SU-DHL-6 (cell line): ENCODE measurements around the gene SOHLH2.

ENCODE experiments used
- H2AFZ ChIP-seq: fragments of 200-600 bp; sonication (generic); 2 replicates; pipeline ENCODE4 v1.6.1; 2014; ENCODE audit warnings: low read depth, mild to moderate bottlenecking, moderate library complexity, mixed read lengths, antibody characterized with exemption, low read length; ENCODE audit not compliant: severe bottlenecking
- H3F3A ChIP-seq: fragments of 200-600 bp; shearing (Covaris generic); 2 replicates; pipeline ENCODE4 v1.6.0; 2016; ENCODE audit warnings: antibody characterized with exemption, mild to moderate bottlenecking; ENCODE audit not compliant: insufficient read depth
- H3K27ac ChIP-seq: fragments of 200-600 bp; sonication (generic); 2 replicates; pipeline ENCODE4 v1.5.1; 2016; ENCODE audit warnings: low read depth, mild to moderate bottlenecking, low read length, moderate library complexity, mixed read lengths
- H3K27me3 ChIP-seq: fragments of 200-600 bp; sonication (generic), shearing (Covaris generic); 2 replicates; pipeline ENCODE4 v1.6.0; 2014; ENCODE audit warnings: mild to moderate bottlenecking, low read length
- H3K36me3 ChIP-seq: fragments of 200-600 bp; sonication (generic); 2 replicates; pipeline ENCODE4 v1.6.1; 2014; ENCODE audit warnings: mild to moderate bottlenecking, low read length, mixed read lengths
- H3K4me2 ChIP-seq: fragments of 300-600, 200-600 bp; shearing (Covaris generic), sonication (generic); 2 replicates; pipeline ENCODE4 v1.6.0; 2014; ENCODE audit warnings: low read length, low read depth, mild to moderate bottlenecking; ENCODE audit not compliant: poor library complexity, severe bottlenecking
- H3K4me3 ChIP-seq: fragments of 200-600 bp; sonication (generic); 2 replicates; pipeline ENCODE4 v1.5.1; 2014; ENCODE audit warnings: antibody characterized with exemption, low read length, mild to moderate bottlenecking, mixed read lengths; ENCODE audit not compliant: insufficient read depth, poor library complexity, severe bottlenecking
- H3K79me2 ChIP-seq: fragments of 200-600 bp; sonication (generic); 2 replicates; pipeline ENCODE4 v1.6.1; 2014; ENCODE audit warnings: mild to moderate bottlenecking, low read length, moderate library complexity; ENCODE audit not compliant: insufficient read depth
- H3K9ac ChIP-seq: fragments of 200-600 bp; sonication (generic); 2 replicates; pipeline ENCODE4 v1.7.0; 2014; ENCODE audit warnings: mild to moderate bottlenecking, low read length
- H3K9me2 ChIP-seq: fragments of 200-600 bp; sonication (generic); replicated peaks from 2 replicates; pipeline ENCODE4 v1.6.1; 2014; ENCODE audit warnings: low read length; ENCODE audit not compliant: insufficient read depth
- H3K9me3 ChIP-seq: fragments of 200-600 bp; sonication (generic); 2 replicates; pipeline ENCODE4 v1.6.1; 2014; ENCODE audit warnings: low read length, mixed read lengths; ENCODE audit not compliant: insufficient read depth
- H4K20me1 ChIP-seq: fragments of 200-600 bp; sonication (generic); 2 replicates; pipeline ENCODE4 v1.6.1; 2014; ENCODE audit warnings: low read depth, mild to moderate bottlenecking, antibody characterized with exemption, low read length, moderate library complexity, mixed read lengths
- CTCF ChIP-seq: fragments of 200-600 bp; sonication (generic); IDR thresholded peaks from one replicate; pipeline ENCODE4 v1.5.1; 2017; ENCODE audit warnings: antibody characterized with exemption, mild to moderate bottlenecking, low read length, moderate library complexity; ENCODE audit not compliant: insufficient read depth, poor library complexity, severe bottlenecking
- EZH2phosphoT487 ChIP-seq: fragments of 200-600 bp; sonication (generic), shearing (Covaris generic); conservative IDR thresholded peaks from 2 replicates; pipeline ENCODE4 v1.6.1; 2018; ENCODE audit warnings: mild to moderate bottlenecking, antibody characterized with exemption, low read length, moderate library complexity, mixed read lengths

SOHLH2 gene

GRCh38 chr13:36188441-36188840 lies 25.9 kb downstream of the SOHLH2 start:
- Histone ChIP-seq H3K9ac (no peak overlapping the region), H3K4me2 (no peak overlapping the region), H3K36me3 (no peaks in the 10 kb centered on the region), H3K27ac (no peak overlapping the region), H2AFZ (no peak overlapping the region), H3K9me3 (no peaks in the 10 kb centered on the region), H3K27me3 (no peaks in the 10 kb centered on the region), H3K9me2 (no peaks in the 10 kb centered on the region), H3K79me2 (no peaks in the 10 kb centered on the region), H3K4me3 (no peak overlapping the region), H4K20me1 (no peaks in the 10 kb centered on the region), H3F3A (no peaks in the 10 kb centered on the region)
- TF ChIP-seq EZH2phosphoT487, result no peak
- TF ChIP-seq CTCF, result no peak

- H3K9ac ChIP-seq, result no peak overlapping the region
- H3K27ac ChIP-seq, result no peak overlapping the region
- H3K79me2 ChIP-seq, result no peaks in the 10 kb centered on the region
- TF ChIP-seq EZH2phosphoT487 (no peak), CTCF (no peak)
- no peaks in the 10 kb centered on the region for H3K27me3 ChIP-seq
- no peaks in the 10 kb centered on the region for H4K20me1 ChIP-seq
- H3K4me2 ChIP-seq, result no peak overlapping the region
- H3K4me3 ChIP-seq, result no peak overlapping the region
- H3K9me3 ChIP-seq, result no peaks in the 10 kb centered on the region; the same call in 1 of the 2 replicates
- H3F3A ChIP-seq, result no peaks in the 10 kb centered on the region
- H2AFZ ChIP-seq, result no peak overlapping the region
- H3K9me2 ChIP-seq, result no peaks in the 10 kb centered on the region
- H3K36me3 ChIP-seq, result no peaks in the 10 kb centered on the region
Measured at GRCh38 chr13:36183901-36184300, 30.5 kb downstream of the SOHLH2 start.

- Histone ChIP-seq H2AFZ (no peak overlapping the region), H3K79me2 (no peaks in the 10 kb centered on the region), H3K27me3 (no peaks in the 10 kb centered on the region), H3F3A (no peaks in the 10 kb centered on the region), H3K36me3 (no peaks in the 10 kb centered on the region), H3K4me3 (no peak overlapping the region), H3K27ac (no peak overlapping the region), H3K9ac (no peak overlapping the region), H4K20me1 (no peaks in the 10 kb centered on the region), H3K9me3 (no peaks in the 10 kb centered on the region), H3K4me2 (no peak overlapping the region), H3K9me2 (no peaks in the 10 kb centered on the region)
- no peak for TF ChIP-seq EZH2phosphoT487
- no peak for TF ChIP-seq CTCF
Measured at GRCh38 chr13:36175621-36176020, 38.7 kb downstream of the SOHLH2 start.

GRCh38 chr13:36174923-36175322 lies 39.4 kb downstream of the SOHLH2 start:
- Histone ChIP-seq H3K79me2 (no peaks in the 10 kb centered on the region), H3K9me2 (no peaks in the 10 kb centered on the region), H2AFZ (no peak overlapping the region), H3K9me3 (no peaks in the 10 kb centered on the region), H3K27me3 (no peaks in the 10 kb centered on the region), H3K36me3 (no peaks in the 10 kb centered on the region), H3K27ac (no peak overlapping the region), H4K20me1 (no peaks in the 10 kb centered on the region), H3K4me3 (no peak overlapping the region), H3K9ac (no peak overlapping the region), H3K4me2 (no peak overlapping the region), H3F3A (no peaks in the 10 kb centered on the region)
- no peak for TF ChIP-seq CTCF
- TF ChIP-seq EZH2phosphoT487, result no peak
